Measurements from ENCODE around the gene RAB37. TPM values are rescaled to one million over a fixed set of nuclear protein-coding genes. Genes with fewer than 3 reads are reported as not detected.
A peak's percentile ranks its signal among the peaks of the same experiment; 100 is the strongest.

Gene RAB37
- total RNA-seq, 1 experiment from 2014 or later: 2.5 TPM

DNA sequence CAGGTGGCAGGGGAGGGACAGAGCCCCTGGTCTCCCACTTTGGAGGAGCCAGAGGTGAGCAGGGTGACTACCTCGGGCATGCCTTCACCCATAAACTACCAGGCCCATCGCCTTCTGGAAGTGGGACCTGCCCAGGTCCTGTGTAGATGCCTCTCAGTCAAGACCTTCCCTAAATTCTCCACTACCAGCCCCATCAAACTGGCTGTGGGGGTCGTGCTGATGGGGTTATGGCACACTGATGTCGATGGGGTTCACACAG is 5.8 kb upstream of the RAB37 start:
- H3K27ac Mint-ChIP-seq: peak overlapping the region in 1 of 3 experiments; percentile 10; a peak in 1 of 7 replicates
- H3K27me3 ChIP-seq (ENCODE audit: insufficient read depth, low read length): no peaks in the 10 kb centered on the region; the same call in 1 of the 2 replicates
- no peaks in the 10 kb centered on the region for H3K36me3 Mint-ChIP-seq (ENCODE audit: insufficient read depth in 1 of 3, low read depth in 3 of 3)

More for the DNA sequence above, 5.8 kb upstream of the RAB37 start:
- Histone ChIP-seq H4K20me1 (ENCODE audit: control insufficient read depth, insufficient read depth, insufficient read length) (no peaks in the 10 kb centered on the region), H3K23ac (ENCODE audit: insufficient read length, low read depth, low read length) (no peak overlapping the region), H3K18ac (ENCODE audit: insufficient read length, low read depth, low read length) (no peak overlapping the region), H3K23me2 (ENCODE audit: insufficient read length, low read depth, low read length, poor library complexity, severe bottlenecking) (no peaks in the 10 kb centered on the region), H3K27ac (ENCODE audit: insufficient read length, low read depth, low read length) (no peak overlapping the region), H3K9me3 (ENCODE audit: control insufficient read depth, low read depth, low read length) (no peaks in the 10 kb centered on the region), H3T11ph (ENCODE audit: low read length) (no peak overlapping the region), H3K9ac (ENCODE audit: extremely low read depth, insufficient read length, low read length) (no peak overlapping the region), H3K4me2 (ENCODE audit: insufficient read depth, insufficient read length, low read length) (no peak overlapping the region), H2BK5ac (ENCODE audit: insufficient read length, low read length) (no peak overlapping the region), H3K79me1 (ENCODE audit: insufficient read depth, low read depth, low read length, poor library complexity, severe bottlenecking) (no peaks in the 10 kb centered on the region), H2AFZ (ENCODE audit: low read length) (no peak overlapping the region), H3K14ac (ENCODE audit: insufficient read depth, low read length) (no peak overlapping the region), H4K5ac (ENCODE audit: insufficient read length, low read depth, low read length) (no peak overlapping the region), H2BK120ac (ENCODE audit: low read depth, low read length, poor library complexity, severe bottlenecking) (no peak overlapping the region), H3K4ac (ENCODE audit: low read depth, low read length) (no peak overlapping the region), H3K56ac (ENCODE audit: insufficient read length, low read depth, low read length) (no peak overlapping the region), H2BK20ac (ENCODE audit: low read depth, low read length, poor library complexity, severe bottlenecking) (no peak overlapping the region), H3K79me2 (ENCODE audit: insufficient read depth, low read length) (no peaks in the 10 kb centered on the region), H4K91ac (ENCODE audit: insufficient read length, low read depth, low read length) (no peak overlapping the region), H2BK15ac (ENCODE audit: low read depth, low read length) (no peak overlapping the region), H2BK12ac (ENCODE audit: insufficient read length, low read depth, low read length) (no peak overlapping the region), H3K4me1 (ENCODE audit: insufficient read depth, low read length) (no peaks in the 10 kb centered on the region), H2AK5ac (ENCODE audit: insufficient read length, low read length) (no peak overlapping the region), H4K8ac (replicated peaks; ENCODE audit: insufficient read length, low read depth, low read length) (no peak overlapping the region)
- Mint-ChIP-seq H3K9me3 (no peaks in the 10 kb centered on the region), H3K27me3 (ENCODE audit: low read depth) (peaks cover 6% of the 10 kb centered on the region; the same call in 1 of the 2 replicates), H3K4me1 (peaks cover 2 to 5% of the 10 kb centered on the region in 2 experiments), H3K4me3 (no peak overlapping the region)
- no peak for DNase-seq
- TF ChIP-seq, protein P1, sequence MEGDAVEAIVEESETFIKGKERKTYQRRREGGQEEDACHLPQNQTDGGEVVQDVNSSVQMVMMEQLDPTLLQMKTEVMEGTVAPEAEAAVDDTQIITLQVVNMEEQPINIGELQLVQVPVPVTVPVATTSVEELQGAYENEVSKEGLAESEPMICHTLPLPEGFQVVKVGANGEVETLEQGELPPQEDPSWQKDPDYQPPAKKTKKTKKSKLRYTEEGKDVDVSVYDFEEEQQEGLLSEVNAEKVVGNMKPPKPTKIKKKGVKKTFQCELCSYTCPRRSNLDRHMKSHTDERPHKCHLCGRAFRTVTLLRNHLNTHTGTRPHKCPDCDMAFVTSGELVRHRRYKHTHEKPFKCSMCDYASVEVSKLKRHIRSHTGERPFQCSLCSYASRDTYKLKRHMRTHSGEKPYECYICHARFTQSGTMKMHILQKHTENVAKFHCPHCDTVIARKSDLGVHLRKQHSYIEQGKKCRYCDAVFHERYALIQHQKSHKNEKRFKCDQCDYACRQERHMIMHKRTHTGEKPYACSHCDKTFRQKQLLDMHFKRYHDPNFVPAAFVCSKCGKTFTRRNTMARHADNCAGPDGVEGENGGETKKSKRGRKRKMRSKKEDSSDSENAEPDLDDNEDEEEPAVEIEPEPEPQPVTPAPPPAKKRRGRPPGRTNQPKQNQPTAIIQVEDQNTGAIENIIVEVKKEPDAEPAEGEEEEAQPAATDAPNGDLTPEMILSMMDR (conservative IDR thresholded peaks at IDR 0.05): no peak
- no CpG with 5 or more reads among the region's 4 CpGs for WGBS (ENCODE audit: extremely low coverage, insufficient read length, low lambda C conversion rate)

Data from H9 (cell line).